ENCODE results near the gene REM2. TPM values are rescaled to one million over a fixed set of nuclear protein-coding genes. Genes with fewer than 3 reads are reported as not detected.
"Not testable (repeated sequence)": the region's sequence is repeated elsewhere in the genome, so short reads cannot be mapped to it uniquely, and the experiment has no call there.

REM2 gene
- polyA plus RNA-seq, 1 of the 3 experiments (the other 2 are of a cell fraction) = 0.26 TPM

DNA sequence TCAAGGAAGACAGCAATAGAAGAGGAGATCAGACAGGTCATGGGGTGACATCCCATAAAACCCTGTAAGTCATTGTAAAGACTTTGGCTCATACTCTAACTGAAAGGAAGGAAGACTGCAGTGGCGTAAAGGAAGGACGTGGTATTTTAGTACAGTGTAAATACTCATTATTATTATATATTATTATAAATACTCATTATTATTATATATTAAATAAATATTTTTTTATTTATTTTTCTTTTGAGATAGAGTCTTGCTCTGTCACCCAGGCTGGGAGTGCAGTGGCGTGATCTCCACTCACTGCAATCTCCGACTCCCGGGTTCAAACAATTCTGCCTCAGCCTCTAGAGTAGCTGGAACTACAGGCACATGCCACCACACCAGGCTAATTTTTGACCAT is 26.6 kb upstream of the REM2 start:
- DNase-seq = no peak
- Histone ChIP-seq H3K9me3 (no peaks in the 10 kb centered on the region), H3K27me3 (ENCODE audit: insufficient read depth) (no peaks in the 10 kb centered on the region), H3K79me2 (ENCODE audit: insufficient read depth) (no peaks in the 10 kb centered on the region), H3K36me3 (replicated peaks in 1 of 2; ENCODE audit: control insufficient read depth in 1 of 2, insufficient read depth in 2 of 2, low read length in 1 of 2) (no peaks in the 10 kb centered on the region), H3K27ac (ENCODE audit: low read depth in 2 of 2, low read length in 1 of 2) (no peak overlapping the region), H2AFZ (ENCODE audit: low read depth) (no peak overlapping the region), H3K4me1 (ENCODE audit: control insufficient read depth in 1 of 2, insufficient read depth in 2 of 2, low read depth in 1 of 2, low read length in 1 of 2) (peaks cover 3 to 6% of the 10 kb centered on the region in 2 experiments; a peak in 1 of 4 replicates), H3K9ac (no peak overlapping the region), H4K20me1 (ENCODE audit: insufficient read depth) (no peaks in the 10 kb centered on the region), H3K4me3 (ENCODE audit: low read depth in 2 of 2, low read length in 1 of 2) (no peak overlapping the region), H3K9me2 (no peaks in the 10 kb centered on the region), H3K4me2 (no peak overlapping the region), H3F3A (replicated peaks; ENCODE audit: insufficient read depth) (peaks cover 2% of the 10 kb centered on the region)
- ChIA-PET POLR2A (no interaction called here), CTCF (interaction anchor here (1.0 to 18.5 kb wide), 2 partner anchors 36 to 40 kb away, joined by 4 to 472 read pairs; partner anchors contain the start of genes MRPL52 and SLC7A7)
- TF ChIP-seq, protein P1, sequence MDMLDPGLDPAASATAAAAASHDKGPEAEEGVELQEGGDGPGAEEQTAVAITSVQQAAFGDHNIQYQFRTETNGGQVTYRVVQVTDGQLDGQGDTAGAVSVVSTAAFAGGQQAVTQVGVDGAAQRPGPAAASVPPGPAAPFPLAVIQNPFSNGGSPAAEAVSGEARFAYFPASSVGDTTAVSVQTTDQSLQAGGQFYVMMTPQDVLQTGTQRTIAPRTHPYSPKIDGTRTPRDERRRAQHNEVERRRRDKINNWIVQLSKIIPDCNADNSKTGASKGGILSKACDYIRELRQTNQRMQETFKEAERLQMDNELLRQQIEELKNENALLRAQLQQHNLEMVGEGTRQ (IDR thresholded peaks at IDR 0.05; ENCODE audit: borderline replicate concordance, low read depth, low read length) = no peak
- no peak for TF ChIP-seq MEF2A (IDR thresholded peaks at IDR 0.05; ENCODE audit: borderline replicate concordance, low read depth)
- no peak for TF ChIP-seq GABPA (IDR thresholded peaks at IDR 0.05; ENCODE audit: low read depth)
- TF ChIP-seq EP300 (IDR thresholded peaks at IDR 0.05; ENCODE audit: borderline replicate concordance in 1 of 2, low read depth in 1 of 2, low read length in 1 of 2) = no peak
- TF ChIP-seq YY1 (IDR thresholded peaks at IDR 0.05; ENCODE audit: low read depth) = no peak
- TF ChIP-seq, protein P2, sequence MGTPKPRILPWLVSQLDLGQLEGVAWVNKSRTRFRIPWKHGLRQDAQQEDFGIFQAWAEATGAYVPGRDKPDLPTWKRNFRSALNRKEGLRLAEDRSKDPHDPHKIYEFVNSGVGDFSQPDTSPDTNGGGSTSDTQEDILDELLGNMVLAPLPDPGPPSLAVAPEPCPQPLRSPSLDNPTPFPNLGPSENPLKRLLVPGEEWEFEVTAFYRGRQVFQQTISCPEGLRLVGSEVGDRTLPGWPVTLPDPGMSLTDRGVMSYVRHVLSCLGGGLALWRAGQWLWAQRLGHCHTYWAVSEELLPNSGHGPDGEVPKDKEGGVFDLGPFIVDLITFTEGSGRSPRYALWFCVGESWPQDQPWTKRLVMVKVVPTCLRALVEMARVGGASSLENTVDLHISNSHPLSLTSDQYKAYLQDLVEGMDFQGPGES (IDR thresholded peaks at IDR 0.05; ENCODE audit: low read depth, low read length) = no peak
- TF ChIP-seq TCF12 (IDR thresholded peaks at IDR 0.05) = no peak
- TF ChIP-seq FOXJ3 (CRISPR knock-in tag; IDR thresholded peaks at IDR 0.05) = no peak
- TF ChIP-seq, protein P3, sequence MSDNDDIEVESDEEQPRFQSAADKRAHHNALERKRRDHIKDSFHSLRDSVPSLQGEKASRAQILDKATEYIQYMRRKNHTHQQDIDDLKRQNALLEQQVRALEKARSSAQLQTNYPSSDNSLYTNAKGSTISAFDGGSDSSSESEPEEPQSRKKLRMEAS (IDR thresholded peaks at IDR 0.05; ENCODE audit: low read depth) = no peak
- TF ChIP-seq SIN3A (IDR thresholded peaks at IDR 0.05; ENCODE audit: borderline replicate concordance, low read depth, low read length) = no peak
- TF ChIP-seq JUND (IDR thresholded peaks at IDR 0.05) = no peak
- TF ChIP-seq, protein P4, sequence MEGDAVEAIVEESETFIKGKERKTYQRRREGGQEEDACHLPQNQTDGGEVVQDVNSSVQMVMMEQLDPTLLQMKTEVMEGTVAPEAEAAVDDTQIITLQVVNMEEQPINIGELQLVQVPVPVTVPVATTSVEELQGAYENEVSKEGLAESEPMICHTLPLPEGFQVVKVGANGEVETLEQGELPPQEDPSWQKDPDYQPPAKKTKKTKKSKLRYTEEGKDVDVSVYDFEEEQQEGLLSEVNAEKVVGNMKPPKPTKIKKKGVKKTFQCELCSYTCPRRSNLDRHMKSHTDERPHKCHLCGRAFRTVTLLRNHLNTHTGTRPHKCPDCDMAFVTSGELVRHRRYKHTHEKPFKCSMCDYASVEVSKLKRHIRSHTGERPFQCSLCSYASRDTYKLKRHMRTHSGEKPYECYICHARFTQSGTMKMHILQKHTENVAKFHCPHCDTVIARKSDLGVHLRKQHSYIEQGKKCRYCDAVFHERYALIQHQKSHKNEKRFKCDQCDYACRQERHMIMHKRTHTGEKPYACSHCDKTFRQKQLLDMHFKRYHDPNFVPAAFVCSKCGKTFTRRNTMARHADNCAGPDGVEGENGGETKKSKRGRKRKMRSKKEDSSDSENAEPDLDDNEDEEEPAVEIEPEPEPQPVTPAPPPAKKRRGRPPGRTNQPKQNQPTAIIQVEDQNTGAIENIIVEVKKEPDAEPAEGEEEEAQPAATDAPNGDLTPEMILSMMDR (IDR thresholded peaks at IDR 0.05) = no peak
- WGBS (ENCODE audit: low lambda C conversion rate) = 92% methylated on average over 5 of the region's 5 CpGs

DNA sequence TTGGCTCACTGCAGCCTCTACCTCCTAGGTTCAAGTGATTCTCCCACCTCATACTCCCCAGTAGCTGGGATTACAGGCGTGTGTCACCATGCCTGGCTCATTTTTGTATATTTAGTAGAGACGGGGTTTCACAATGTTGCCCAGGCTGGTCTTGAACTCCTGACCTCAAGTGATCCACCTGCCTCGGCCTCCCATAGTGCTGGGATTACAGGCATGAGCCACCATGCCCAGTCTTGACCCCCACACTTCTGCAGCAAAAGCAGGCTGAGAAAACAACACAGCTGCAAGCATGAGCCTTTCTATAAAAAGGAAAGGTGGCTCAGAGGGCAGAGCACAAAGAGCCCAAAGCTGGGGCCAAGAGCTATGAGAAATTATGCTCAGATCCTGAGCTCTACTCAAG is 22.6 kb upstream of the REM2 start:
- H3K27me3 ChIP-seq (ENCODE audit: insufficient read depth); H3F3A ChIP-seq (replicated peaks; ENCODE audit: insufficient read depth); H4K20me1 ChIP-seq (ENCODE audit: insufficient read depth); H3K9me2 ChIP-seq; H2AFZ ChIP-seq (ENCODE audit: low read depth); H3K9me3 ChIP-seq; DNase-seq; POLR2A ChIA-PET; H3K79me2 ChIP-seq (ENCODE audit: insufficient read depth); H3K4me3 ChIP-seq (ENCODE audit: low read depth in 2 of 2, low read length in 1 of 2); H3K4me1 ChIP-seq (ENCODE audit: control insufficient read depth in 1 of 2, insufficient read depth in 2 of 2, low read depth in 1 of 2, low read length in 1 of 2); H3K4me2 ChIP-seq; H3K27ac ChIP-seq (ENCODE audit: low read depth in 2 of 2, low read length in 1 of 2); H3K9ac ChIP-seq; H3K36me3 ChIP-seq (replicated peaks in 1 of 2; ENCODE audit: control insufficient read depth in 1 of 2, insufficient read depth in 2 of 2, low read length in 1 of 2): not testable (repeated sequence)
- 47% methylated on average over 3 of the region's 3 CpGs for WGBS (ENCODE audit: low lambda C conversion rate)
- CTCF ChIA-PET = interaction anchor here (1.3 to 18.5 kb wide), 3 partner anchors 12 to 304 kb away, joined by 4 to 472 read pairs (median 28); partner anchors contain the start of genes LRP10, MRPL52 and SLC7A7
